Stimulated activated CD4-positive, alpha-beta T cell treated with anti-CD3 and anti-CD28 coated beads, Interleukin-4, amount 100 ng/mL, for 4 hours (primary cell): Measurements from ENCODE around the gene PEX5.
"Not testable (repeated sequence)": the region's sequence is repeated elsewhere in the genome, so short reads cannot be mapped to it uniquely, and the experiment has no call there.

ENCODE experiments used
- DNase-seq, 2 experiments: peaks; one replicate each; pipeline ENCODE4 v3.0.0-alpha.2; 2020

The PEX5 gene

GRCh38 chr12:7161327-7161726 is 28.2 kb upstream of the PEX5 start:
- no peak for DNase-seq

DNA sequence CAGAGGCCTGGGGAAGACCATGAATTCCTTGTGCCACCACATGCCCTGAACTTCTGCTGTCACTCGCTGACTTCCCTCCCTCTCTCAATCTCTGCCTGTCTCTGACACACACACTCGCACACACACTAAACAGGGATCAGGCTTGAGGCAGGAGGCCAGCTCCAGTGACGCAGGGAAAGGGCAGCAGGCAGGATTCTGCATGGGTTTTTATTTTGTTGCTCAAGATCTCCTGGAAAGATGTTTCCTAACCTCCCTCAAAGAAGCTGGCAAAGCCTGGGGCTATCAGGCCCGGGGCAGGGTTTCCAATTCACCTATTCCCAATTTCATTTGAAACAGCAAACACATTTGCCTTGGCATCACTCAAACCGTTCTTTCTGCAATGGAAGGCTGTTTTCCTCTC is 27.7 kb upstream of the PEX5 start:
- no peak for DNase-seq

GRCh38 chr12:7162691-7163114 is 26.8 kb upstream of the PEX5 start:
- DNase-seq, result peak; percentile 16 to 29

GRCh38 chr12:7169951-7170350 is 19.5 kb upstream of the PEX5 start:
- DNase-seq, result no peak

- no peak for DNase-seq
Observed at GRCh38 chr12:7171854-7172253, 17.6 kb upstream of the PEX5 start.

- no peak for DNase-seq
Observed at GRCh38 chr12:7175493-7175892, 14.0 kb upstream of the PEX5 start.

DNA sequence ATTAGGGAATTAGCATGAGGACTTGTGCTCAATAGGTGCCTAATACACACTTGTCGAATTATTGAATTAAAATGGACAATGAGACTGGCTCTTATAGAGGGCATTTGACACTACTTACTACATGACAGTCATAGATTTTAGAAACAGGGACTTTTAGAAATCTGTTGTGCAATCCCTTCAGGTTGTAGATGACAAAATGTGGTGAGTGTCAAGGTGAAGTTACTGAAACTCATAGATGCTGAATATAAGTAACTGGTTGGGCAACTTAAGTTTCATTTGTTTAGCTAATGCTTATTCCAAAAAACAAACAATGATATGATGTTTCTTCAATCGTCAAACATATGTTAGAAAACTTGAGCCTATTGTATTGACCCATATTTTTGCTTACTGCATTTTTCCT is 12.9 kb upstream of the PEX5 start:
- DNase-seq, result no peak

GRCh38 chr12:7178481-7178880 is 11.0 kb upstream of the PEX5 start:
- DNase-seq, result no peak

DNA sequence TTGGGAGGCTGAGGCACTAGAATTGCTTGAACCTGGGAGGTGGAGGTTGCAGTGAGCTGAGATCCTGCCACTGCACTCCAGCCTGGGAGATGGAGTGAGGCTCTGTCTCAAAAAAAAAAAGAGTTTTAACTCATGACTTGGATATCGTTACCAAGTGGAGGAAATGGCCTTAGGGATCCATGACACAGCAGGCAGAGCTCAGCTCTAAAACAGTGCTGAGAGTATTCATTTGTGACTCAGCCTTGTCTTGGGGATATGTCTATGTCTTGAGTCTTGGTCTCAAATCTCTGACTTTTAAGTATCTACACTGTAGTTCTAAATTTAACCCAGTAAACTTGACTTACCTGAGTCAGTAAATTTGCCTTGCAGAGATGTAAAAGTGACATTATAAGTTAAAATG is 8.8 kb upstream of the PEX5 start:
- no peak for DNase-seq

DNA sequence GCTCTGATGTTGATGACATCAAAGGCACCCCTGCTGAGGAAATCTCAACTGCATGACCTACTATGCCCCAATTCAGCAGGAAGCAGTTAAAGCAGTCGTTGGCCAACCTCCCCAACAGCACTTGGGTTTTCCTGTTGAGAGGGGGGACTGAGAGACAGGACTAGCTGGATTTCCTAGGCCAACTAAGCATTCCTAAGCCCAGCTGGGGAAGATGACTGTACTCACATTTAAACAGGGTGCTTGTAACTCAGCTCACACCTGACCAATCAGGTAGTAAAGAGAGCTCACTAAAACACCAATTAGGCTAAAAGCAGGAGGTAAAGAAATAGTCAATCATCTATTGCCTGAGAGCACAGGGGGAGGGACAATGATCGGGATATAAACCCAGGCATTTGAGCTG is 3.4 kb upstream of the PEX5 start:
- DNase-seq, result not testable (repeated sequence)

DNA sequence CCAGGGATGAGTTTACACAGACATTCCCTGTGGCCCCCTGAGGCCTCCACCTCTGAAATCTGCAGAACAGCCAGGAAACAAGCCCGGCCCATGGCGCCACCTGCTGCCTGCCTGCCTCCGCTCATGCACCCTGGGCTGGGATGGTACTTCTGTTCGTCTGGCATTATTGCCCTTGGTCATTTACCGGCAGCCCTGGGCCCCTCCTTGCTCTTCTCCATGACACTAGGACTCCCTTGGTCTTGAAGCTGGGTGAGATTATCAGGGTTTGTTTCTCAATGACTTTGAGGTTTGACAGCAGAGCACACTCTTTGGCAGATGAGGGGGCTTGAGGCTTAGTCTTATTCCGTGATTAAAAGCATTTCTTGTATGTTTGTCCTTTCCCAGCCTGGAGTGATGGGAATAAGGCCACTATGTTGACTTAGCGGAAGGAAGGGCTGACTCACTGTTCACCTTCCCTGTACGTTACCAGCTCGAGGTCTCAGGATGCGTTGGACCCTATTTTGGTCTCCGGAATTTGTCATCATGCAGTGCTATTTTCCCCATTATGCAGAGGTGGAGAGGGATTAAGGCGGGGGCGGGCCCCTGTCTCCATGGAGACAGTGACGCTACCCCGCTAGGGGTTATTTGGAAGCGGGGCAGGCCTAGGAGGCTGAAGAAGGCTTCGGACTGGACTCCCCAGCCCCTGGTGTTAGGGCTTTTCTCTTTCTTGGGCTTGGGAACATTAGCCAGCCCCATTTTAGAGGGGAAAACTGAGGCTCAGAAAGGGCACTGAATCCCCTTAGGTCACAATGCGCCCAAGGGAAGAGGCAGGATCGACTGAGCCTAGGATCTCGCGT is 706 bp upstream of the PEX5 start:
- peak; percentile 53 to 58 for DNase-seq

DNA sequence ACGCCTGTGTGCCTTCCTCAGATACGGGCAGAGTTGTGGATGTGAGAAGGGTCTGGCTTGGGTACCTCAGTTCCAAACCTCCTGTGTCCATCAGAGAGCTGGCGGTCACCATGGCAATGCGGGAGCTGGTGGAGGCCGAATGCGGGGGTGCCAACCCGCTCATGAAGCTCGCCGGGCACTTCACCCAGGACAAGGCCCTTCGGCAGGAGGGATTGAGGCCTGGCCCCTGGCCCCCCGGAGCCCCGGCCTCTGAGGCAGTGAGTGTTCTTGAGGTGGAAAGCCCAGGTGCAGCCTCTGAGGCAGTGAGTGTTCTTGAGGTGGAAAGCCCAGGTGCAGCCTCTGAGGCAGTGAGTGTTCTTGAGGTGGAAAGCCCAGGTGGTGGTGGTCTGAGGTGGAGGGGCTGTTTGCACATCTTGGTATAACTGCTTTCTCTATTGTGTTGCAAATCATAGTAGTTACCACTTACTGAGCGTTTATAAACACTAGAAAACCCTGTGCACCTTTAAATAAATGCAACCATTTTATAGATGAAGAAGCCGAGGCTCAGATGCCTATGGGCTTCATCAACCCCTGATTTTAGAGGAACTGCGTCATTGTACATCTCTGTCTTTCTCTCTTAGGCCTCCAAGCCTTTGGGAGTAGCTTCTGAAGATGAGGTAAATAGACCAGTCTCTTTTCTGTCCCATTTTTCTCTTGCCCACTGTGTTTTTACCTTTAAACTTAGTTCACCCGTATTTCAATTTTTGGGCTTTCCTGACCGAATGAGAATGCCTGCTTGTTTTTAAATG is 976 bp downstream of the PEX5 start:
- DNase-seq, result no peak

DNA sequence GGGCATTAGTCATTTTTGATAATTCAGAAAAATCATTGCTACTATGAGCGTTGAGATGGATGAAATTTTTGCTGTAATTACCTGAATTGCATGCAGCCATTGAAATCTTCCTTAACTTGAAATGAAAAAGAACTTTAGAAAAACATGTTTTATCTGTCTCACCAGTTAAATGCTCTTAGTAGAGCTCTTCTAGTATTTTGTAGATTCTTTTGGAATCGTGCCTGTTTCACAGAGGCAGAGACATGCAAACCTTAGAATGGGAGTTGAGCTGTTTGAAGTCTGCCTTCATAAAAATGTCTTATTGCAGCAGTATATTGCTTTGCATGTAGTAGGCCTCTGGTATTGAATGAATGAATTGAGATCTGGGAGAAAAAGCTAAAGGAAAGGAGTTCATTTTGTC is 4.2 kb downstream of the PEX5 start:
- DNase-seq, result no peak

DNA sequence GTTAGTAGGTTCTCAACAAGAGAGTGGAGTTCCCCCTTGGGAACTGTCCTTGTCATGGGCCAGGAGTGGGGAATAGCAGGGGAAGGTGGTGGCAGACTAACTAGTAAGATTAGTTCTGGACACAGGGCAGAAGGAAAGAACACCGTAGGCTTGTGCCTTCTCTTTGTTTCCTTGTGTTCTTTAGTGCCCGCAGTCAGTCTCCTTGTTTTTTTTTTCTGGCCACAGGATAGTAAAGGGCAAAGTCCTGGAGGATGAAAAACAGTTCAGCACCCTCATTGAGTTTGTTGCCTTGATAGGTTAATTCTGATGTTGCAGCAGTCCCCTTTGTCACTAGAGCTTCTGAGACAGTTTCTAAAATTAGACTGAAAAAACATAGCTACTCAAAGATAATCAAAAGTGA is 8.4 kb downstream of the PEX5 start:
- no peak for DNase-seq

DNA sequence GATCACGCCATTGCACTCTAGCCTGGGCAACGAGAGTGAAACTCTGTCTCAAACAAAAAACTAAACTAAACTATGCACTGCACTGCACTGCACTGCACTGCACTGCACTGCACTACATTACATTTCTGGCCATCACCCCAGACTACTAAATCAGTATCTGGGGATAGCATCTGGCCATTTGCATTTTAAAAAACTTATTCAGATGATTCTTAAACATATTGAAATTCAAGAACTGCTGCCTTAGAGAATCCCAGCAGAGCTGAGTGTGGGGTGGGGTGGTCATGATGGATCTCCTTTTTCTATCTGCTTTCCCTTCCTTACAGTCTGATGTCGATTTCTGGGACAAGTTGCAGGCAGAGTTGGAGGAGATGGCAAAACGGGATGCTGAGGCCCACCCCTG is 13.6 kb downstream of the PEX5 start:
- no peak for DNase-seq

DNA sequence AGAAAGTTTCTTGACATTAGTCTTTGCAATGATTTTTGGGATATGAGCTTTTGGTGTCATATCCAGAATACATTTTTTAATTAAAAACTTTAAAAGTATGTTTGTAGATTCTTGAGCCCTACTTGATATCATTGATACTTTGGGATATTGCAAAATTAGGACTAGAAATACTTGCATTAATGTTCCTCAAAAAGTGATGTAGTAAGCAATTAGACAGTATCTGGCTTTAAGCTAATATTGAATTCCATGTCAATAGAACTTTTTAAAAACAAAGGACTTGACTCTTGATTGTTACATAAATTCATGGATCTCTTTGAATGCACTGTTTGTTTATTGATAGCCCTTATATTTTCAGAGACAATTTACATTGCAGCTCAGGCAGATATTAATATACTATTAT is 15.6 kb downstream of the PEX5 start:
- no peak for DNase-seq

DNA sequence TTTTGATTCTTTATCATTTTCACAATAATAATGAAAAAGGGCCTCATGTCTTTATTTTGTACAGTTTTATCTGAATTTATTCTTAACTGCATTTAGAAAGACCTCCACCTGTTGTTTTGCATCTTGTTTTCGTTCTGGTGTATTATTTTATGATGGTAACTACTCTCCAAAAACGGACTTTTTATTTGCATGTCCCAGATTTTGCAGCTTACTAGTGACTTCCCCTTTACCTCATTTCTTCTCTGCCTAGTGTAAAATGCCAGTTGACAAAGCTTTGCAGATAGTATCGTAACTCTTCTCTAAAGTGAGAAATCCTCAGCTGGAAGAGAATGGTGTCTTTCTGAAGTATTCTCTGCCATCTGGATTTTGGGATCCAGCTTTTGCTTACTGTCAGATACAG is 17.2 kb downstream of the PEX5 start:
- no peak for DNase-seq

- no peak for DNase-seq
Observed at GRCh38 chr12:7207866-7208625, 18.6 kb downstream of the PEX5 start.

DNA sequence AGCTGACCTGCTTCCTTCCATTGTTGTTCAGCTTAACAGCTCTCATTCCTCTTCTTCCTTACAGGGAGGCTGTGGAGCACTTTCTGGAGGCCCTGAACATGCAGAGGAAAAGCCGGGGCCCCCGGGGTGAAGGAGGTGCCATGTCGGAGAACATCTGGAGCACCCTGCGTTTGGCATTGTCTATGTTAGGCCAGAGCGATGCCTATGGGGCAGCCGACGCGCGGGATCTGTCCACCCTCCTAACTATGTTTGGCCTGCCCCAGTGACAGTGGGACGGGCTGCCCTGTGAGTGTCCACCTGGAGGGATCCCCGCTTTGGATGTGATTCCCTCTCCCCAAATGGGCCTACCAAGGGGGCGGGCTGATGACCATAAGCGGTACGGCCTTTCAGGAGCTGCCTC is 20.5 kb downstream of the PEX5 start:
- no peak for DNase-seq

DNA sequence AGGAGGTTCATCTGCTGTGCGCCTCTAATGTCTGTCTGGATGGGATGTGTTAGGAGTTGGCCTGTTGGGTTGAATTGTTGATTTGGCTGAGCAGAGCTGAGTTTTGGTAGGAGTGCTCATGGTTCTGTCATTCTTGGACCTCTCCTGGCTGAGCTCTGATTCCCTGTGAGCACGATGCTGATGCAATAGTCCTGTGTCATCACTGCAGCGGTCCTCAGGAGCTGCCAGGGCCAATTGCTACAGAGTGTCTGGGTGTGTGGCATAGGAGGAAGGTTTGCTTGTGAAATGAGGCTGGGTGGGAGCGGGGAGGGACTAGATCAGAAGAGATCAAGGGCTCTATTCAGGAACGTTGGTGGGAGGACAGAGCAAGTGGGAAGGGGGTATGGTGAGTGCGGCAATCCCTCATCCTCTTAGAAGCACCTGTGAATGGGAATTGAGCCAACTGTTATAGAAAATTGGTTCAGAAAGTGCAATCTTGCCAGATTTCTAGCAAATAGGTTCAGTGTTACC is 21.2 kb downstream of the PEX5 start:
- no peak for DNase-seq

GRCh38 chr12:7212678-7213077 is 23.2 kb downstream of the PEX5 start:
- no peak for DNase-seq

DNA sequence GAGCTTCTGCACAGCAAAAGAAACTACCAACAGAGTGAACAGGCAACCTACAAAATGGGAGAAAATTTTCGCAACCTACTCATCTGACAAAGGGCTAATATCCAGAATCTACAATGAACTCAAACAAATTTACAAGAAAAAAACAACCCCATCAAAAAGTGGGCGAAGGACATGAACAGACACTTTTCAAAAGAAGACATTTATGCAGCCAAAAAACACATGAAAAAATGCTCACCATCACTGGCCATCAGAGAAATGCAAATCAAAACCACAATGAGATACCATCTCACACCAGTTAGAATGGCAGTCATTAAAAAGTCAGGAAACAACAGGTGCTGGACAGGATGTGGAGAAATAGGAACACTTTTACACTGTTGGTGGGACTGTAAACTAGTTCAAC is 24.3 kb downstream of the PEX5 start:
- DNase-seq, result not testable (repeated sequence)

DNA sequence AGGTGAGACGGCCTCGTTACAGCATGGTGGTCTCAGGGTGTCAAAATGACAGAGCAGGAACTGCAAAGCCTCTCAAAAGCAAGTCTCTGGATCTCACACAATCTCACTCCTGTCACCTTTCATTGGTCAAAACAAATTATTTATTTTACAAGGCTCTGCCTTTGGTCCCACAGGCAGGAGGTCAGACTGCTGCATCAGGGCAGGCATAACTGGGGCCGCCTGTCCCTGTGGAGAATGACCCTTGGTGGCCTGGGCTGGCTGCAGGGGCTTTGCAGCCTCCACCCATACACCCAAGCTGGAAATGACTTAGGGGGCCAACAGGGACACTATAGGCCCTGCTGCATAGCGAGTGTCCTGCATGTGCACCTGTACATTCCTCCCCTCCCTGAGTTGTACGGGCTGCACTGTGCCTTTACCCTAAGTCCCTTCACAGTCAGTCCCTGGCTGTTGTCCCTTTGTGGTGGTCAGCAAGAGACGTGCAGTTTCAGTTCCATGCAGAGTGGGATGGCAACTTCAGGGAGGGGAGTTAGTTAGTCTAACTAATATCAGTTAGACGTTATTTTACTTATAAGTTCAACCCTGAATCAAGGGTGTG is 28.1 kb downstream of the PEX5 start:
- DNase-seq, result no peak
